Heart right ventricle (tissue), 16 donors: Measurements from ENCODE around the gene SDS. TPM values are rescaled to one million over a fixed set of nuclear protein-coding genes. Genes with fewer than 3 reads are reported as not detected.

Experiments
- ATAC-seq, 8 donors: fragments of 200-7000 bp; cut with Tn5 transposase; one replicate each; pipeline ENCODE4 v1.9.1; 2020; ENCODE audit warnings: mild to moderate bottlenecking in 8 of 8, moderate library complexity in 8 of 8, moderate number of reproducible peaks in 1 of 8
- DNase-seq, 2 donors: peaks; one replicate each; pipeline ENCODE4 v3.0.0-alpha.2; 2020
- H3K27ac ChIP-seq, 10 donors: fragments of 200-600 bp; sonication (generic) in 2 of 10; one replicate each; pipeline versions ENCODE4 v1.5.0 to v1.8.0; 2020 to 2022; ENCODE audit warnings: mild to moderate bottlenecking in 3 of 10
- H3K27me3 ChIP-seq, 7 donors: fragments of 200-600 bp; one replicate each; pipeline ENCODE4 v1.8.0; 2021 to 2022; ENCODE audit warnings: mild to moderate bottlenecking in 2 of 7
- H3K36me3 ChIP-seq, 9 donors: fragments of 200-600 bp; sonication (generic) in 1 of 9; one replicate each; pipeline versions ENCODE4 v1.5.0 to v1.8.0; 2020 to 2022; ENCODE audit warnings: mild to moderate bottlenecking in 2 of 9
- H3K4me1 ChIP-seq, 9 donors: fragments of 200-600 bp; sonication (generic) in 1 of 9; one replicate each; pipeline versions ENCODE4 v1.5.0 to v1.8.0; 2020 to 2022; ENCODE audit warnings: mild to moderate bottlenecking in 4 of 9
- H3K4me3 ChIP-seq, 10 donors: fragments of 200-600 bp; sonication (generic) in 2 of 10; one replicate each; pipeline versions ENCODE4 v1.5.0 to v1.8.0; 2020 to 2022; ENCODE audit warnings: mild to moderate bottlenecking in 7 of 10, moderate library complexity in 2 of 10
- H3K9me3 ChIP-seq, 11 donors: fragments of 200-600 bp in 10 of 11; sonication (generic) in 2 of 11; one replicate each; pipeline versions ENCODE4 v1.5.0 to v1.8.0; 2013 to 2022; ENCODE audit warnings: mild to moderate bottlenecking in 2 of 11, control low read depth in 1 of 11, moderate library complexity in 1 of 11
- WGBS, 2 donors: extraction: QIAGEN DNeasy Blood & Tissue Kit; methylation state at CpG; one replicate each; pipeline ENCODE4 v1.1.7; 2013; ENCODE audit warnings: inconsistent platforms in 1 of 2; 5-methylcytosine and 5-hydroxymethylcytosine counted together
- intact Hi-C, 10 donors: fragments of 100-400 bp; cut with DNase I; formaldehyde crosslinking; loops; one replicate each; pipeline versions ENCODE4 v1.11.1 to v1.14.2; 2022
- long read RNA-seq, 3 donors: library from polyadenylated mRNA; unstranded; transcript quantifications; one replicate each; pipeline ENCODE4 v2.0.0, GENCODE V29; 2020 to 2021
- polyA plus RNA-seq, 2 donors: library from polyadenylated mRNA; stranded (reverse); fragments of 200-250 nt; gene quantifications; one replicate each; pipeline ENCODE4 v1.2.3, GENCODE V29; 2013
- total RNA-seq, 10 donors: library from RNA; stranded (reverse); fragmentation: NEBNext Ultra II Directional in 3 of 10; extraction: Animal tissue kit (Norgen Biotek cat#: 25700) in 3 of 10; gene quantifications; one replicate each; pipeline versions ENCODE4 v1.2.1 to v1.2.4, GENCODE V29; 2021 to 2023
- TF ChIP-seq, protein P1 (sequence below), 9 donors: fragments of 200-600 bp; sonication (generic) in 2 of 9; IDR thresholded peaks; one replicate each; pipeline versions ENCODE4 v1.5.0 to v1.8.0; 2021 to 2022; ENCODE audit warnings: antibody characterized with exemption in 9 of 9, mild to moderate bottlenecking in 5 of 9, moderate library complexity in 1 of 9
- donor health status: Arrhythmogenic right ventricular cardiomyopathy.
- donor health status: ischemic (EF 13 %, LVEDD 7.1; RV severe dilation, severe dysfunction).
- donor health status: healthy with polysubstance abuse.
- donor health status: DM: no; HTN: yes; CAD: no.
- donor health status: DM: no; HTN: no; CAD: no.
- donor health status: ischemic (EF 25% LVEDD 6.9; RV normal size, moderate dysfunction).
- donor health status: ischemic (EF 25% LVEDD 5.7; RV mildly dilated, moderate dysfunction).
- donor health status: healthy.
- donor health status: DM: yes; HTN: yes; CAD: no.
- donor health status: Ischemic cardiomyopathy.
- donor health status: ischemic (EF 35%, LVEDD 5.7; RV mildly dilated, moderate dysfunction).
- donor health status: nonischemic (EF 11% LVEDD 7.7; RV severe dilation, severe dysfunction).
- donor health status: DM: yes; HTN: yes; CAD: no.
- donor health status: PGD.
- donor health status: ischemic (EF 29% LVEDD 5.4; RV normal size, mild dysfunction).
- donor health status: nonischemic (EF 23%, LVEDD 6.1; RV moderate dilation, normal function).

The SDS gene
- total RNA-seq (1 to 10 TPM in 1 of 10 donors, under 1 TPM in 3, not detected in 6; 0.18 to 1.6 (median 0.45) TPM), polyA plus RNA-seq (under 1 TPM in 1 of 2 donors, not detected in 1; 0.33 TPM)
- long read RNA-seq, donor 1: 0 reads
- long read RNA-seq, donor 2: 0 reads
- long read RNA-seq, donor 3: 0 reads

- TF ChIP-seq, protein P1, sequence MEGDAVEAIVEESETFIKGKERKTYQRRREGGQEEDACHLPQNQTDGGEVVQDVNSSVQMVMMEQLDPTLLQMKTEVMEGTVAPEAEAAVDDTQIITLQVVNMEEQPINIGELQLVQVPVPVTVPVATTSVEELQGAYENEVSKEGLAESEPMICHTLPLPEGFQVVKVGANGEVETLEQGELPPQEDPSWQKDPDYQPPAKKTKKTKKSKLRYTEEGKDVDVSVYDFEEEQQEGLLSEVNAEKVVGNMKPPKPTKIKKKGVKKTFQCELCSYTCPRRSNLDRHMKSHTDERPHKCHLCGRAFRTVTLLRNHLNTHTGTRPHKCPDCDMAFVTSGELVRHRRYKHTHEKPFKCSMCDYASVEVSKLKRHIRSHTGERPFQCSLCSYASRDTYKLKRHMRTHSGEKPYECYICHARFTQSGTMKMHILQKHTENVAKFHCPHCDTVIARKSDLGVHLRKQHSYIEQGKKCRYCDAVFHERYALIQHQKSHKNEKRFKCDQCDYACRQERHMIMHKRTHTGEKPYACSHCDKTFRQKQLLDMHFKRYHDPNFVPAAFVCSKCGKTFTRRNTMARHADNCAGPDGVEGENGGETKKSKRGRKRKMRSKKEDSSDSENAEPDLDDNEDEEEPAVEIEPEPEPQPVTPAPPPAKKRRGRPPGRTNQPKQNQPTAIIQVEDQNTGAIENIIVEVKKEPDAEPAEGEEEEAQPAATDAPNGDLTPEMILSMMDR (IDR thresholded peaks at IDR 0.05): no peak
- H3K27me3 ChIP-seq: peaks cover 0 to 30% (median under 1%) of the 10 kb centered on the region in 7 donors
- ATAC-seq (peak; percentile 75 to 90 (median 81)), DNase-seq (peak; percentile 65 to 73)
- peak within 1 kb of the TSS in 4 of 10 donors; percentile 15 to 36 (median 22) for H3K4me3 ChIP-seq
- H3K4me1 ChIP-seq: peaks cover 0 to 37% (median 0%) of the 10 kb centered on the region in 9 donors
- H3K9me3 ChIP-seq: no peaks in the 10 kb centered on the region
- intact Hi-C loops: no loop called here
- 23 to 37% methylated on average over 14 of the region's 14 CpGs for WGBS, 2 donors
- H3K36me3 ChIP-seq: no peaks in the 10 kb centered on the region
- peak within 1 kb of the TSS in 1 of 10 donors; percentile 77 for H3K27ac ChIP-seq
Measured at GRCh38 chr12:113403435-113404415, at the start of gene SDS. SDS (minus strand) TSS chr12:113403887; CDS start chr12:113399708, 4,179 bp downstream.

GRCh38 chr12:113453330-113453729 is 49.6 kb upstream of the SDS start:
- no peak for ATAC-seq

DNA sequence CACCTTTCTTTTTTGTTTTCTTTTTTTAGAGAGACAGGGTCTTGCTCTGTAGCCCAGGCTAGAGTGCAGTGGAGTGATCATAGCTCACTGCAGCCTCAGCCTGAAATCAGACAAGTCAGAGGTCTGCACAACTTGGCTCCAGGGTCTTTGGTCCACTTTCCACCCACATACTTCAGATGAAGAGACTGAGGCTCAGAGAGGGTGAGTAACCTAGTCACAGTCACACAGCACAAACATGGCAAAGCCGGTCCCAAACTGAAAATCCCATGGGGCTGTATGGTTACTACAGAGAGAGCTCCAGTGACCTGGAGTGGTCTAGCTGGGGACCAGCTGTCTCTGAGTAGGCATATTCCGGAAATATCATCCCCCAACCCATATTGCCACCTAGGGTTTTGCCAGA is 48.8 kb upstream of the SDS start:
- intact Hi-C loops: no loop called here
- DNase-seq (no peak), ATAC-seq (no peak)
- H3K9me3 ChIP-seq: no peaks in the 10 kb centered on the region
- H3K4me3 ChIP-seq: no peak overlapping the region
- no peaks in the 10 kb centered on the region for H3K36me3 ChIP-seq
- WGBS, 2 donors: 83 to 95% methylated on average over 2 of the region's 2 CpGs
- no peaks in the 10 kb centered on the region for H3K4me1 ChIP-seq
- TF ChIP-seq, protein P1 (IDR thresholded peaks at IDR 0.05): no peak
- H3K27me3 ChIP-seq: peaks cover 0 to 67% (median 32%) of the 10 kb centered on the region in 7 donors
- H3K27ac ChIP-seq: no peak overlapping the region

More at GRCh38 chr12:113453330-113453729, 49.6 kb upstream of the SDS start:
- H3K4me3 ChIP-seq: no peak overlapping the region
- 19 to 24% methylated on average over 6 of the region's 6 CpGs for WGBS, 2 donors
- H3K27me3 ChIP-seq: peaks cover 0 to 69% (median 41%) of the 10 kb centered on the region in 7 donors
- H3K4me1 ChIP-seq: no peaks in the 10 kb centered on the region
- H3K27ac ChIP-seq: no peak overlapping the region
- intact Hi-C loops: no loop called here
- TF ChIP-seq, protein P1 (IDR thresholded peaks at IDR 0.05): no peak
- DNase-seq: no peak
- H3K9me3 ChIP-seq: no peaks in the 10 kb centered on the region
- no peaks in the 10 kb centered on the region for H3K36me3 ChIP-seq

DNA sequence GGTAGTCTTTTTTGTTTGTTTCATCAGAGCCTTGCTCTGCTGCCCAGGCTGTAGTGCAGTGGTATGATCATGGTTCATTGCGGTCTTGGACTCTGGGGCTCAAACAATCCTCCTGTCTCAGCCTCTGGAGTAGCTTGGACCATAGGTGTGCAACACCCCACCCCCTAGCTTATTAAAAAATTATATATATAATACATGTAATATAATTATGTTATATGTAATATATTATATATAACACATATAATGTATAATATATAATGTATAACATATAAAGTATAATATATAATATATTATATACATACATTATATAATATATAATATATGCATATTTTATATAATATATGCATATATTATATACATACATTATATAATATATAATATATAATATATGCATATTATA is 46.2 kb upstream of the SDS start:
- Histone ChIP-seq H3K27ac (no peak overlapping the region), H3K4me1 (no peaks in the 10 kb centered on the region), H3K27me3 (peaks cover 0 to 66% (median 37%) of the 10 kb centered on the region in 7 donors), H3K36me3 (no peaks in the 10 kb centered on the region), H3K9me3 (peaks cover 0 to 4% (median 0%) of the 10 kb centered on the region in 11 donors), H3K4me3 (no peak overlapping the region)
- TF ChIP-seq, protein P1 (IDR thresholded peaks at IDR 0.05): no peak
- DNase-seq (no peak), ATAC-seq (no peak)
- intact Hi-C loops: no loop called here
- WGBS, 2 donors: 92 to 94% methylated on average over 1 of the region's 1 CpG
